Endothelial cell of umbilical vein (primary cell): Measurements from ENCODE around the gene TNFRSF14. TPM values are rescaled to one million over a fixed set of nuclear protein-coding genes. Genes with fewer than 3 reads are reported as not detected.

Experiments used
- BruUV-seq: library from RNA; stranded (reverse); fragments of 400-500 nt; replicated peaks from 2 replicates; lab custom pipeline; 2021; lab: Mats Ljungman, UMichigan
- CTCF ChIA-PET: fragments of 300-600, 350-600 bp; sonication (Branson Sonifier 250); formaldehyde crosslinking; loops from one replicate; lab custom pipeline; 2021; ENCODE audit warnings: antibody characterized with exemption, inconsistent platforms; lab: Charles Lee
- POLR2A ChIA-PET: fragments of 300-600, 350-600 bp; sonication (Branson Sonifier 250); formaldehyde crosslinking; loops from one replicate; lab custom pipeline; 2021; ENCODE audit warnings: antibody characterized with exemption, inconsistent platforms; lab: Charles Lee
- DNase-seq: peaks from one replicate; pipeline ENCODE4 v3.0.0-alpha.2; 2011; ENCODE audit warnings: low read depth, low spot score
- FAIRE-seq: peaks from 2 replicates; lab custom pipeline; 2011; peaks lifted over from hg19 to GRCh38; lab: Jason Lieb, UNC
- H2AFZ ChIP-seq: 2 replicates; pipeline ENCODE4 v1.6.0; 2012; ENCODE audit warnings: low read depth, low read length, control low read depth, inconsistent platforms
- H3K27ac ChIP-seq: 2 replicates; pipeline ENCODE4 v1.5.1; 2011; ENCODE audit warnings: low read depth, mild to moderate bottlenecking, control low read depth, low read length, moderate library complexity; ENCODE audit not compliant: insufficient read depth
- H3K27me3 ChIP-seq, 2 experiments: 2 replicates each; pipeline versions ENCODE4 v1.6.0 to v1.6.1; 2011; ENCODE audit warnings: low read length in 2 of 2, mixed read lengths in 1 of 2; ENCODE audit not compliant: control insufficient read depth in 2 of 2, insufficient read depth in 2 of 2
- H3K36me3 ChIP-seq, 2 experiments: 2 replicates in 1 of 2; 3 replicates in 1 of 2; pipeline ENCODE4 v1.5.1; 2011; ENCODE audit warnings: low read length in 2 of 2, mild to moderate bottlenecking in 1 of 2, moderate library complexity in 1 of 2; ENCODE audit not compliant: control insufficient read depth in 2 of 2, insufficient read depth in 2 of 2; ENCODE audit errors: extremely low read depth in 1 of 2
- H3K4me1 ChIP-seq: 3 replicates; pipeline ENCODE4 v1.5.1; 2011; ENCODE audit warnings: mild to moderate bottlenecking, low read length; ENCODE audit not compliant: control insufficient read depth, insufficient read depth; ENCODE audit errors: extremely low read depth
- H3K4me2 ChIP-seq: 2 replicates; pipeline ENCODE4 v1.6.1; 2011; ENCODE audit warnings: low read length, control low read depth, mixed read lengths; ENCODE audit not compliant: insufficient read depth
- H3K4me3 ChIP-seq, 3 experiments: fragments of 200-600 bp in 1 of 3; sonication (generic), shearing (Covaris generic) in 1 of 3; replicated peaks in 1 of 3; 2 replicates each; pipeline ENCODE4 v1.5.1; 2011 to 2016; ENCODE audit warnings: control low read depth in 3 of 3, low read length in 3 of 3, mild to moderate bottlenecking in 2 of 3, inconsistent platforms in 1 of 3, low read depth in 1 of 3, moderate library complexity in 1 of 3; ENCODE audit not compliant: insufficient read depth in 1 of 3
- H3K79me2 ChIP-seq: 2 replicates; pipeline ENCODE4 v1.6.0; 2012; ENCODE audit warnings: low read length, inconsistent platforms; ENCODE audit not compliant: control insufficient read depth, insufficient read depth
- H3K9ac ChIP-seq: replicated peaks from 2 replicates; pipeline ENCODE3; 2011; ENCODE audit warnings: low read length, control low read depth; ENCODE audit not compliant: insufficient read depth; ENCODE audit errors: extremely low read depth
- H3K9me1 ChIP-seq: replicated peaks from 3 replicates; pipeline ENCODE4 v1.6.0; 2011; ENCODE audit warnings: mild to moderate bottlenecking, low read length; ENCODE audit not compliant: control insufficient read depth, insufficient read depth; ENCODE audit errors: extremely low read depth
- H3K9me3 ChIP-seq: replicated peaks from 2 replicates; pipeline ENCODE4 v1.5.1; 2012; ENCODE audit warnings: low read length, inconsistent platforms; ENCODE audit not compliant: control insufficient read depth, insufficient read depth
- H4K20me1 ChIP-seq: replicated peaks from 2 replicates; pipeline ENCODE3; 2011; ENCODE audit warnings: mild to moderate bottlenecking, low read length; ENCODE audit not compliant: control insufficient read depth, insufficient read depth; ENCODE audit errors: extremely low read depth
- EZH2 ChIP-seq: IDR thresholded peaks from 2 replicates; pipeline ENCODE4 v1.6.1; 2012; ENCODE audit warnings: borderline replicate concordance, low read depth, mild to moderate bottlenecking, moderate library complexity, low read length, inconsistent platforms; ENCODE audit not compliant: severe bottlenecking
- FOS ChIP-seq: IDR thresholded peaks from 2 replicates; pipeline ENCODE4 v1.6.1; 2011; ENCODE audit warnings: mild to moderate bottlenecking, low read length, moderate library complexity, borderline replicate concordance; ENCODE audit not compliant: insufficient read depth
- GATA2 ChIP-seq: IDR thresholded peaks from 2 replicates; pipeline ENCODE4 v1.7.0; 2011; ENCODE audit warnings: low read depth, mild to moderate bottlenecking, moderate library complexity, mixed read lengths, low read length; ENCODE audit not compliant: insufficient read length, insufficient read depth
- JUN ChIP-seq: IDR thresholded peaks from 2 replicates; pipeline ENCODE4 v1.6.1; 2011; ENCODE audit warnings: borderline replicate concordance, low read depth; ENCODE audit not compliant: insufficient read length, insufficient read depth
- MYC ChIP-seq: IDR thresholded peaks from one replicate; pipeline ENCODE4 v1.6.1; 2011; ENCODE audit warnings: mild to moderate bottlenecking, low read depth, low read length
- POLR2A ChIP-seq: IDR thresholded peaks from 2 replicates; pipeline ENCODE4 v1.6.1; 2012; ENCODE audit warnings: low read depth, mild to moderate bottlenecking, control low read depth, low read length
- POLR2AphosphoS5 ChIP-seq: IDR thresholded peaks from 2 replicates; pipeline ENCODE4 v1.6.1; 2012; ENCODE audit warnings: low read depth, mild to moderate bottlenecking, control low read depth, low read length, moderate library complexity; ENCODE audit not compliant: insufficient read depth
- dilution Hi-C: fragments of 300-500 bp; cut with MboI; formaldehyde crosslinking; loops from one replicate; pipeline ENCODE4 v1.15.0; 2019; ENCODE audit warnings: low sequenced_read_pairs; ENCODE audit not compliant: extremely low pct_ligation_motif_present
- intact Hi-C: fragments of 100-400 bp; cut with micrococcal nuclease; formaldehyde crosslinking; loops from one replicate; pipeline ENCODE4 v1.10.0; 2022
- polyA plus RNA-seq, 4 experiments: library from polyadenylated mRNA; depleted of rRNA in 3 of 4; stranded (reverse) in 3 of 4; unstranded in 1 of 4; fragments of >200 nt; gene quantifications; 2 replicates each; pipeline versions ENCODE4 v1.2.1 to v1.2.3, GENCODE V29; 2011 to 2012; ENCODE audit warnings: missing spikeins in 1 of 4
- total RNA-seq: library from RNA; stranded (reverse); gene quantifications from 2 replicates; pipeline ENCODE4 v1.2.3, GENCODE V29; 2021
- TF ChIP-seq, protein P1 (sequence below), 2 donors: IDR thresholded peaks; 1 replicate in 1 of 2; 2 replicates in 1 of 2; pipeline ENCODE4 v1.5.1; 2011; ENCODE audit warnings: low read length in 2 of 2, mild to moderate bottlenecking in 2 of 2, moderate library complexity in 2 of 2, control low read depth in 1 of 2, inconsistent platforms in 1 of 2, low read depth in 1 of 2; ENCODE audit not compliant: insufficient read depth in 1 of 2; ENCODE audit errors: extremely low read depth in 1 of 2
- TF ChIP-seq, protein P2 (sequence below): IDR thresholded peaks from 2 replicates; pipeline ENCODE4 v1.6.1; 2011; ENCODE audit not compliant: insufficient read depth, insufficient read length

The TNFRSF14 gene
- total and polyA plus RNA-seq, 2 donors (not counting 3 experiments of a cell fraction or from before 2014, with no cell fraction given) = 40.9 to 49.4 TPM

DNA sequence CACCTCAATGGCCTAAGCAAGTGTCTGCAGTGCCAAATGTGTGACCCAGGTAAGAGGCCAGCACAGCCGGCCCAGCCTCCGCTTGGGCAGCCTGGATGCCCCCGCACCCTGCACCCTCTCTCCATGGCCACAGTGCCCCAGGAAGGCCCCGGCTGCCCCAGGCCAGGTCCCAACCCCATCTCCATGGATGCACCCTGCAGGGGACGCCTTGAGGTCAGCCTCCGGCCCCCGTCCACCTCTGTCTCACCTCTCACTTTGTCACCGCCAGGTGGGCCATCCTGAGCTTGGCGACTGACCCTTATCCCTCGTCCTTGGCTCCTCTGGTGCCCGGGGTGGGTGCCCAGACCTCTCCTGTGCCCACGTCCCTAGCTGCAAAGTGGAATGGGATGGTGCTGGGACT is 2.2 kb downstream of the TNFRSF14 start:
- intact Hi-C loops (no loop called here), dilution Hi-C loops (no loop called here)
- Histone ChIP-seq H3K36me3 (peaks cover 0 to 9% of the 10 kb centered on the region in 2 experiments), H3K27me3 (no peaks in the 10 kb centered on the region), H3K4me1 (peaks cover 23% of the 10 kb centered on the region), H4K20me1 (no peaks in the 10 kb centered on the region), H3K4me2 (no peak overlapping the region), H3K9me1 (no peaks in the 10 kb centered on the region), H2AFZ (no peak overlapping the region), H3K79me2 (no peaks in the 10 kb centered on the region), H3K4me3 (no peak overlapping the region), H3K9me3 (no peaks in the 10 kb centered on the region), H3K9ac (no peak overlapping the region), H3K27ac (no peak overlapping the region)
- POLR2A ChIA-PET = no interaction called here
- CTCF ChIA-PET = interaction anchor here (1.6 kb wide), 1 partner anchor 19 kb away, joined by 3 read pairs; no protein-coding TSS in a partner anchor
- BruUV-seq = no TSS peak
- DNase-seq (no peak), FAIRE-seq (no peak)
- TF ChIP-seq EZH2 = no peak
- TF ChIP-seq JUN = no peak
- TF ChIP-seq, protein P1, sequence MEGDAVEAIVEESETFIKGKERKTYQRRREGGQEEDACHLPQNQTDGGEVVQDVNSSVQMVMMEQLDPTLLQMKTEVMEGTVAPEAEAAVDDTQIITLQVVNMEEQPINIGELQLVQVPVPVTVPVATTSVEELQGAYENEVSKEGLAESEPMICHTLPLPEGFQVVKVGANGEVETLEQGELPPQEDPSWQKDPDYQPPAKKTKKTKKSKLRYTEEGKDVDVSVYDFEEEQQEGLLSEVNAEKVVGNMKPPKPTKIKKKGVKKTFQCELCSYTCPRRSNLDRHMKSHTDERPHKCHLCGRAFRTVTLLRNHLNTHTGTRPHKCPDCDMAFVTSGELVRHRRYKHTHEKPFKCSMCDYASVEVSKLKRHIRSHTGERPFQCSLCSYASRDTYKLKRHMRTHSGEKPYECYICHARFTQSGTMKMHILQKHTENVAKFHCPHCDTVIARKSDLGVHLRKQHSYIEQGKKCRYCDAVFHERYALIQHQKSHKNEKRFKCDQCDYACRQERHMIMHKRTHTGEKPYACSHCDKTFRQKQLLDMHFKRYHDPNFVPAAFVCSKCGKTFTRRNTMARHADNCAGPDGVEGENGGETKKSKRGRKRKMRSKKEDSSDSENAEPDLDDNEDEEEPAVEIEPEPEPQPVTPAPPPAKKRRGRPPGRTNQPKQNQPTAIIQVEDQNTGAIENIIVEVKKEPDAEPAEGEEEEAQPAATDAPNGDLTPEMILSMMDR (IDR thresholded peaks at IDR 0.05; ENCODE audit: extremely low read depth in 1 of 2, insufficient read depth in 1 of 2, low read depth in 1 of 2, low read length in 2 of 2) = no peak

- Histone ChIP-seq H4K20me1 (no peaks in the 10 kb centered on the region), H3K4me3 (no peak overlapping the region), H3K79me2 (no peaks in the 10 kb centered on the region), H3K9me3 (no peaks in the 10 kb centered on the region), H3K27me3 (no peaks in the 10 kb centered on the region), H3K4me1 (peaks cover 20% of the 10 kb centered on the region), H3K9me1 (no peaks in the 10 kb centered on the region), H3K4me2 (no peak overlapping the region), H3K9ac (no peak overlapping the region), H2AFZ (no peak overlapping the region), H3K36me3 (peaks cover 0 to 9% of the 10 kb centered on the region in 2 experiments), H3K27ac (no peak overlapping the region)
- CTCF ChIA-PET = interaction anchor here (1.5 to 1.6 kb wide), 2 partner anchors 19 to 33 kb away, joined by 3 read pairs; partner anchors contain the start of gene PANK4
- POLR2A ChIA-PET = no interaction called here
- no peak for DNase-seq
- FAIRE-seq = no peak
- no TSS peak for BruUV-seq
- intact Hi-C loops (no loop called here), dilution Hi-C loops (no loop called here)
- TF ChIP-seq MYC (no peak), EZH2 (no peak), GATA2 (no peak), POLR2AphosphoS5 (no peak), POLR2A (no peak), FOS (no peak), JUN (no peak)
- TF ChIP-seq, protein P2, sequence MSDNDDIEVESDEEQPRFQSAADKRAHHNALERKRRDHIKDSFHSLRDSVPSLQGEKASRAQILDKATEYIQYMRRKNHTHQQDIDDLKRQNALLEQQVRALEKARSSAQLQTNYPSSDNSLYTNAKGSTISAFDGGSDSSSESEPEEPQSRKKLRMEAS = no peak
- TF ChIP-seq, protein P1 (IDR thresholded peaks at IDR 0.05; ENCODE audit: extremely low read depth in 1 of 2, insufficient read depth in 1 of 2, low read depth in 1 of 2, low read length in 2 of 2) = no peak
Observed at GRCh38 chr1:2558861-2559260, 2.7 kb downstream of the TNFRSF14 start.
